HG02938 (cell line): ENCODE data around the gene COX10.

Experiments
- ATAC-seq: cut with Tn5 transposase; IDR thresholded peaks from one replicate; pipeline ENCODE4 v1.9.1; 2021; ENCODE audit warnings: mild to moderate bottlenecking, moderate library complexity; ENCODE audit not compliant: unreplicated experiment

COX10 gene

GRCh38 chr17:14068542-14069250, 608 bp upstream of the COX10 start:
- ATAC-seq = peak; percentile 19

GRCh38 chr17:14070344-14070984, 1.2 kb downstream of the COX10 start:
- no peak for ATAC-seq

- no peak for ATAC-seq
Measured at GRCh38 chr17:14072881-14073280, 3.6 kb downstream of the COX10 start.

- ATAC-seq = no peak
Measured at GRCh38 chr17:14078027-14078426, 8.7 kb downstream of the COX10 start.

- no peak for ATAC-seq
Measured at GRCh38 chr17:14080847-14081251, 11.5 kb downstream of the COX10 start.

GRCh38 chr17:14082848-14083247, 13.5 kb downstream of the COX10 start:
- ATAC-seq = no peak

GRCh38 chr17:14084955-14085354, 15.7 kb downstream of the COX10 start:
- no peak for ATAC-seq

GRCh38 chr17:14086189-14086588, 16.9 kb downstream of the COX10 start:
- ATAC-seq = no peak

GRCh38 chr17:14089179-14089578, 19.9 kb downstream of the COX10 start:
- ATAC-seq = no peak

- ATAC-seq = no peak
Measured at GRCh38 chr17:14091367-14091766, 22.1 kb downstream of the COX10 start.

- no peak for ATAC-seq
Measured at GRCh38 chr17:14092808-14093207, 23.5 kb downstream of the COX10 start.

- ATAC-seq = no peak
Measured at GRCh38 chr17:14094676-14095601, 25.6 kb downstream of the COX10 start.

- no peak for ATAC-seq
Measured at GRCh38 chr17:14095631-14096030, 26.3 kb downstream of the COX10 start.

- no peak for ATAC-seq
Measured at GRCh38 chr17:14098246-14098645, 28.9 kb downstream of the COX10 start.

- no peak for ATAC-seq
Measured at GRCh38 chr17:14101976-14102375, 32.7 kb downstream of the COX10 start.

GRCh38 chr17:14103836-14104235, 34.5 kb downstream of the COX10 start:
- no peak for ATAC-seq

- no peak for ATAC-seq
Measured at GRCh38 chr17:14104734-14105133, 35.4 kb downstream of the COX10 start.

GRCh38 chr17:14107889-14108288, 38.6 kb downstream of the COX10 start:
- no peak for ATAC-seq

- no peak for ATAC-seq
Measured at GRCh38 chr17:14112407-14112806, 43.1 kb downstream of the COX10 start.

GRCh38 chr17:14113137-14113536, 43.8 kb downstream of the COX10 start:
- ATAC-seq = no peak

- no peak for ATAC-seq
Measured at GRCh38 chr17:14116263-14117024, 47.1 kb downstream of the COX10 start.
